Adipose tissue (tissue), 3 donors: ENCODE results near the gene COPA. TPM values are rescaled to one million over a fixed set of nuclear protein-coding genes. Genes with fewer than 3 reads are reported as not detected.
"Not testable (repeated sequence)": the region's sequence is repeated elsewhere in the genome, so short reads cannot be mapped to it uniquely, and the experiment has no call there.

Source experiments
- H3K27ac ChIP-seq: one replicate; pipeline ENCODE4 v1.5.1; 2013; ENCODE audit warnings: low read depth, low read length
- WGBS, 3 donors: extraction: QIAGEN DNeasy Blood & Tissue Kit; methylation state at CpG; one replicate each; pipeline ENCODE4 v1.1.7; 2013; 5-methylcytosine and 5-hydroxymethylcytosine counted together
- polyA plus RNA-seq, 3 donors: library from polyadenylated mRNA; stranded (reverse); fragments of 200-250 nt; gene quantifications; one replicate each; pipeline ENCODE4 v1.2.3, GENCODE V29; 2013
- donor health status: healthy with polysubstance abuse.
- donor health status: Bipolar disorder and iron deficiency.
- donor health status: healthy.

The COPA gene
- 10 to 100 TPM; 47.4 to 86.6 (median 75.8) TPM for polyA plus RNA-seq

DNA sequence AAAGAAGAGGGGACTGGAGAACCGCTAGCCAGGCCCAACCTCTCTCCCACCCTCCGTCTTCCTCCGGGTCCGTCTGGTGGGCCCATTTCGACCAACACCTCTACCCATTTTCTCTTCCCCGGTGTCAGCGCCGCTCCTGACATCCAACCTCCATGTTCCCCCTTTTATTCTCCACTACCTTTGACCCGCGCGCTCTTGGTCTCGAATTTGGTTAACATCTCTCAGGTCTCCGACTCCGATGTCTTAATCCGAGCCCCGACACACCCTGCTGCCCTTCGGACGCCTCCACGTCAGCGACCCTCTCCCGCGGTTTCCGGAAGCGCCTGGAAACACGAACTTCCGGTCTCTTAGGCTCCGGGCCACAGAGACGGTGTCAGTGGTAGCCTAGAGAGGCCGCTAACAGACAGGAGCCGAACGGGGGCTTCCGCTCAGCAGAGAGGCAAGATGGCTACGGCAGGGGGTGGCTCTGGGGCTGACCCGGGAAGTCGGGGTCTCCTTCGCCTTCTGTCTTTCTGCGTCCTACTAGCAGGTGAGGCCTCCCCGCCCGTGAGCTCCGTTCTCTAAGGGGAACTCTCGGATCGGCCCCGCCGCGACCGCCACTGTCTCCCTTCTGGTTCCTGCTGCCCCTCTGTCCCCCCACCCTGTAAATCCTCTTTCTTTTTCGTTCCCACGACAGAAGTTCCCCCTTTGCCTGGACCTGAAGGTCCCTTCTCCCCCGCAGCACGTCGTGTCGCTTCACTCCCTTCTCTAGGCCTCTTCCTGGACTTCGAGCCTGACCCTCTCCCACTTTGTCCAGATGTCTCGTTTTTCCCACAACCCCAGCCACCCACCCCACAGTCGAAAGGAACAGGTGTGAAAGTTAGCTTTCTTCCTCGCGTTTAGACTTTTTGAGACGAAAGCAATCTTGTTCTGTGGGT, at the start of gene COPA, which contains the start of gene NCSTN:
Gene COPA, minus strand, starts transcription at position 298 of the 917 bp plus-strand sequence. Its CDS starts 80 bp downstream, at position 218.
Gene NCSTN, plus strand, starts transcription at position 431 of the 917 bp plus-strand sequence. Its CDS starts 14 bp downstream, at position 445.
- 0% methylated on average over 55 to 58 of the region's 58 CpGs for WGBS, 3 donors
- H3K27ac ChIP-seq, result peak within 1 kb of the TSS; percentile 87

DNA sequence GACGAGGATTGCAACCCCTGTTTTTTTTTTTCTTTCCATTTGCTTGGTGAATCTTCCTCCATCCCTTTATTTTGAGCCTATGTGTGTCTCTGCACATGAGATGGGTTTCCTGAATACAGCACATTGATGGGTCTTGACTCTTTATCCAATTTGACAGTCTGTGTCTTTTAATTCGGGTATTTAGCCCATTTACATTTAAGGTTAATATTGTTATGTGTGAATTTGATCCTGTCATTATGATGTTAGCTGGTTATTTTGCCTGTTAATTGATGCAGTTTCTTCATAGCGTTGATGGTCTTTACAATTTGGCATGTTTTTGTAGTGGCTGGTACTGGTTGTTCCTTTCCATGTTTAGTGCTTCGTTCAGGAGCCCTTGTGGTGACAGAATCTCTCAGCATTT, 45.4 kb upstream of the COPA start:
- 53 to 80% (median 70%) methylated on average over 3 to 4 of the region's 4 CpGs for WGBS, 3 donors
- H3K27ac ChIP-seq, result not testable (repeated sequence)

GRCh38 chr1:160384812-160385211, 41.8 kb upstream of the COPA start:
- not testable (repeated sequence) for H3K27ac ChIP-seq
- 95 to 100% (median 96%) methylated on average over 2 of the region's 2 CpGs for WGBS, 3 donors

DNA sequence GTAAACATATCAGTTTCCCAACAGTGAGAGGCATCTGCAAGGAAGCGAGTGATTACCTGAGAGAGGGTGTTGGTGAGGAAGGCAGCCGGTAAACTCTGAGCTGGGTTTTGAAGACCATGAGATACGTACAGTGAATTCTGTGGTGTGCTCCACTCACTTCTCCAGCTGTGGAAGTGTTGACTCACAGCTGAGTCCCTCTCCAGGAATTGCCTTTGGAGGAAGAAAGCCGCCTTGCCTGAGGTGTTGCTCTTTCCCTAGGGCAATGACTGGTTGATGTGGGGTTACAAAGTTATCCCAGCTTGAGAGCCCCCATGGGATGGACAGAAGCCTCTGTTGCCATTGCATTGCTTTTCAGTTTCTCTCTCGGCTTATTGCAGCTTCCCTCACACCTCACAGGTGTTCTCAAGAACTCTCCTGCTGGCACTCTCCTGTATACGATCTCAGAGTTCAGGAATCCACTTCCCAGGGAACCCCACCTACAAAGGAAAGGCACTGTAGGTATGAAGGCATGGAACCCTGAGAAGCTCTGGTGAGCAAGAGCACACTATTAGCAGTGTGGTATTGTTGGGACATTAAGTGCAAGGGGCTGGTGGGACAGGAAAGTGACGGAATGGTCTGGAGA, 34.6 kb upstream of the COPA start:
- 70 to 78% (median 77%) methylated on average over 7 of the region's 7 CpGs for WGBS, 3 donors

GRCh38 chr1:160376525-160377131, 33.6 kb upstream of the COPA start:
- H3K27ac ChIP-seq, result no peak overlapping the region
- 12 to 19% (median 14%) methylated on average over 5 of the region's 5 CpGs for WGBS, 3 donors

More for the DNA sequence above, 34.6 kb upstream of the COPA start:
- H3K27ac ChIP-seq, result no peak overlapping the region

DNA sequence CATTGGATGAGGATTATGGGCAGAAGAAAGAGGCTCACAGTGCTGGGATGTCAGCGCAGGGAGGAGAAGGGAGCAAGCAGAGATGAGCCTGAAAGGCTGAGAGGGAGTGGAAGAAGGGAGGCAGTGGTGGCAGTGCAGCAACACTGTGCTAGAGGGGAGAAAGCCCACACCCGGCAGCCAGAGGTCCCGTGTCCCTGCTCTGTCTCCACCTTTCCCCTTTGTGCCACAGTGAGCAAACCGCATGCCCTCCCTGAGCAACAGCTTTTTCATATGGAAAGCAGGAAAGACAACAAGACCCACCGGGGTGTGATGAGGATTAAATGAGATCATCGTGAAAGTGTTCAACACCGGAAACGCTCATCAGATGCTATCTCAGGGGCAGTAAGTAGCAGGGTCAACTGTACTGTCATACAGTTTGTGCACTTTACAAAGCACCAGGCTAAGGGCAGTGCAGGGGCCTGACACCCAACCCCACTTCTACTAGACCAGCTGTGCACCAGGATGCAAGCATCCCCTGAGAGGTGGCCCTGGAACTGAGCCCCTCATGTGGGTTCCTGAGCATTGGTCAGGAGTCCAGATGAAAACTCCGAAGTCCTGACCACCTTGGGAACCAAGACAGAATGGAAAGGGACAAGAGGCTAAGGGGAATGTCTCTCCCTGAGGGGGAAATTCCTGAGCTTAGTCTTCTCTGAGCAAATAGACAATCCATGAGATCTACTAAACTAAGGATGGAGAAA, 32.9 kb upstream of the COPA start:
- H3K27ac ChIP-seq, result peak overlapping the region; percentile 81
- 10 to 39% (median 20%) methylated on average over 9 of the region's 9 CpGs for WGBS, 3 donors

DNA sequence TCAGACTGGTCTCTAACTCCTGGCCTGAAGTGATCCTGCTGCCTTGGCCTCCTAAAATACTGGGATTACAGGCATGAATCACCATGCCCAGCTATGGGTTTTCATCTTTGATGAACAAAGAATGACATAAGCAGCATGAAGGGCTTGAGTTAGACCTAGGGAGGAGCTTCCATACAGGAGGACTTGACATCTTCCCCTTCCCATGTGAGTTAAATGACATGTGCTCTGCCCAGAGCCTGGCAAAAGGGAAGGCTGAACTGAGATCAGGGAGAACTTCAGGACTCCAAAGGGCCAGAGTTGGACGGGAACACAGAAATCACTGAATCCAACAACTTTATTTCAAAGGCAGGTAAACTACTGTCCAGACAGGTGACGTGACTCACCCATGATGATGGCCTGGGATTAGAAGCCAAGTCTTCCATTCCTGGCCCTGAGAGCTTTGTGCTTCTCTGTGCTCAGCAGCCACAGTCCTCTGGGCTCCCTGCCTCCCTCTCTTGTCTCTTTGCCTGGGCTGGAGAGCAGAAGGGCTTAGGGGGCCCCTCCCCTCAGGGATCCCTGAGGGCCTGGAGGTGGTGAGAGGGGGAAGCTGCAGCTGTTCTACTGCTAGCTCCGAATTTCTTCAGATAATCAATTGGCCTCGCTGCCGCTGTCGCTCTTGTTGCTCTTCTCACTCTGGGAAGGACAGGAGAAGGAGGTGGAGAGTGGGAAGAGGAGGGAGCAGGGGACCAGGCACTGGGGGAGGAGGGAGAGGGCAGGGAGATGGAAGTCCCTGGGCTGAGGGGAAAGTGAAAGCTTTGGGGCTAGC, 31.5 kb upstream of the COPA start:
- WGBS, 3 donors, result 41 to 66% (median 54%) methylated on average over 6 of the region's 6 CpGs
- no peak overlapping the region for H3K27ac ChIP-seq

- 70 to 84% (median 76%) methylated on average over 4 of the region's 4 CpGs for WGBS, 3 donors
These were observed 30.6 kb upstream of the COPA start for GRCh38 chr1:160373696-160374095.

GRCh38 chr1:160371756-160372155, 28.7 kb upstream of the COPA start:
- WGBS, 3 donors, result 65 to 91% (median 74%) methylated on average over 4 of the region's 4 CpGs

More at GRCh38 chr1:160373696-160374095, 30.6 kb upstream of the COPA start:
- no peak overlapping the region for H3K27ac ChIP-seq

GRCh38 chr1:160371346-160371631, 28.2 kb upstream of the COPA start:
- no peak overlapping the region for H3K27ac ChIP-seq

More at GRCh38 chr1:160371756-160372155, 28.7 kb upstream of the COPA start:
- no peak overlapping the region for H3K27ac ChIP-seq

DNA sequence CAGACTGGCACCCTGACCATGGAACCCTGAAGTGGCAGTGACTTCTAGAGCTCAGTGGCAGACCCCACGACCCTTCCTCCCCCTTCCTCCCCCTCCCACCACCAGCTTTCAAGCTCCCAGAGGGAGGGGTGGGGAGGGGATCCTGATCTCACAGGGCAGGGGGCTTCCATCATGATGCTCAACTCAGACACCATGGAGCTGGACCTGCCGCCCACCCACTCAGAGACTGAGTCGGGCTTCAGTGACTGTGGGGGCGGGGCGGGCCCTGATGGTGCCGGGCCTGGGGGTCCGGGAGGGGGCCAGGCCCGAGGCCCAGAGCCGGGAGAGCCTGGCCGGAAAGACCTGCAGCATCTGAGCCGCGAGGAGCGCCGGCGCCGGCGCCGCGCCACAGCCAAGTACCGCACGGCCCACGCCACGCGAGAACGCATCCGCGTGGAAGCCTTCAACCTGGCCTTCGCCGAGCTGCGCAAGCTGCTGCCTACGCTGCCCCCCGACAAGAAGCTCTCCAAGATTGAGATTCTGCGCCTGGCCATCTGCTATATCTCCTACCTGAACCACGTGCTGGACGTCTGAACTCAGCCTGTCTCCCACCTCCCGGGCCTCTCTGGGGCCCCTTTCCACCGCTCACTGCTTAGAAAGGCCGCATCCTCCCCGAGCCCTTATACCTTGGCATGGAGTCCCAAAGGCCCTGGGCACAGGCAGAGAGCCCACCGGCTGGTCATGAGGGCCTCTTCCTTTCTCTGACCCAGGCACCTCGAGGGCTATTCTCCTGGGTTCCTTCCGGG, 27.7 kb upstream of the COPA start:
- H3K27ac ChIP-seq, result no peak overlapping the region
- WGBS, 3 donors, result 72 to 78% (median 76%) methylated on average over 38 to 42 of the region's 42 CpGs

- H3K27ac ChIP-seq, result no peak overlapping the region
- WGBS, 3 donors, result 76 to 80% (median 77%) methylated on average over 1 of the region's 1 CpG
These were observed 26.0 kb upstream of the COPA start for GRCh38 chr1:160369087-160369486.

GRCh38 chr1:160367934-160368923, 25.2 kb upstream of the COPA start:
- H3K27ac ChIP-seq, result no peak overlapping the region
- WGBS, 3 donors, result 79 to 85% (median 84%) methylated on average over 4 of the region's 4 CpGs

DNA sequence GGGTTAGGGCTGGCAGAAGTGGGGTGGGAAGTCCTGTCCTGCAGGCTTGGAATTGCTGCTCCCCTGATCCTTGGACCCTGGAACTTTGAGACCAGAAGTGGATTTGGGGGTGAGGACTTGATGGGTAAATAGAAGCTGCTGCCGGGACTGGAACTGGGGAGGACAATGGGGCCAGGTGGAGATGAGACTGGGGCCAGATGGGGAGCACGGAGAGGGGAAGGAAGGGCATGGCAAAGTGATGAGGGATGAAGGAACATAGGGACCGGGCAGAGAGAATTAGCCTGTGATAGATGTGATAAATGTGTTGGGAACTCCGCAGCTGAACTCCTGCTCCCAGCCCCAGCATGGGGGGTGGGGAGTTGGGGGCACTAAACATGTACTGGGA, 24.5 kb upstream of the COPA start:
- H3K27ac ChIP-seq, result no peak overlapping the region
- 30 to 53% (median 40%) methylated on average over 4 of the region's 4 CpGs for WGBS, 3 donors

DNA sequence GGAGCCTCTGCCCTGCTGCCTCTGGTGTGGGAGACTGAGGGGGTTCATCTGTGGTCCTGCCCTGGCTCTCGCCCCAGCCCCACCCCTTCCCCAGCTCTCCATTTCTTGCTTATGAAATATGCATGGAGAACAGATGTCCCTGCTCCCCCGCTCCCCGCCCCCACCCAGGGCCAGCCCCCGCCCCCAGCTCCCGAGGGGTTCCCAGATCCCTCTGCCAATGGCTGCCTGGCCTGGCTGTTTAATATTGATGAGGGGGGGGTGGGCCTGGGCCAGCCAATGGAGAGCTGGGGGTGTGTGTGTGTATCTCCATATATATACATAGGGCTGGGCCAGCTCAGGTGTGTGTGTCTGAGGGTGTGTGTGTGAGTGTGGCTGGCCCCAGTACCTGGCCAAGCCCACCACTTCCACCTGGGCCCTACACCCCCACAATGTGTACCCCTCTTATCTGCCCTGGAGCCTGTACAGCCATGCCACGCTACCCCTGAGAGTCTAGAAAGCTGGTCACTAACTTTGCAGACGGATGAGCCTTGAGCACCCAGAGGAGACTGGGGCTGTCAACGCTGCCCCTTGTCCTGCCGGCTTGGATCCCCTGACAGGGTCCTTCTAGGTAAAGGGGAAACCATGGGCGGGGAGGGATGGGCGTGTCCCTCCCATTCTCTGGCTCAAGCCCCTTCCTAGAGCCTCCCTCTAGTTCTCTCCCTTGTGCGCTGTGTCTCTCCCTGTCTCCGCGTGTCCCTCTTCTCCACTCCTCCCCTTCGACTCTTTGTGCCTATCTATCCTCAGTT, 23.9 kb upstream of the COPA start, which contains the start of gene NHLH1:
Gene NHLH1, plus strand, starts transcription at position 341 of the 785 bp plus-strand sequence. CDS start 3,661 bp downstream, outside the sequence.
- WGBS, 3 donors, result 65 to 69% (median 65%) methylated on average over 12 to 15 of the region's 15 CpGs
- H3K27ac ChIP-seq, result no peak within 1 kb of the TSS
